Fibroblast of lung (primary cell): ENCODE data around the gene EEF1A2. TPM values are rescaled to one million over a fixed set of nuclear protein-coding genes. Genes with fewer than 3 reads are reported as not detected.

Source experiments
- DNase-seq, 2 donors: peaks; one replicate each; pipeline versions ENCODE4 v3.0.0 to v3.0.0-alpha.2; 2010; ENCODE audit warnings: low read depth in 2 of 2
- H2AFZ ChIP-seq: 2 replicates; pipeline ENCODE4 v1.5.1; 2012; ENCODE audit warnings: low read length, control low read depth, inconsistent platforms
- H3K27ac ChIP-seq: 2 replicates; pipeline ENCODE4 v1.5.1; 2011; ENCODE audit warnings: low read length, control low read depth; ENCODE audit not compliant: insufficient read depth
- H3K27me3 ChIP-seq: 2 replicates; pipeline ENCODE4 v1.5.1; 2011; ENCODE audit warnings: mild to moderate bottlenecking, low read length; ENCODE audit not compliant: control insufficient read depth, insufficient read depth
- H3K36me3 ChIP-seq: 2 replicates; pipeline ENCODE4 v1.5.1; 2011; ENCODE audit warnings: low read length; ENCODE audit not compliant: control insufficient read depth, insufficient read depth
- H3K4me1 ChIP-seq: 2 replicates; pipeline ENCODE4 v1.5.1; 2011; ENCODE audit warnings: low read length; ENCODE audit not compliant: control insufficient read depth, insufficient read depth; ENCODE audit errors: extremely low read depth
- H3K4me2 ChIP-seq: 2 replicates; pipeline ENCODE4 v1.5.1; 2011; ENCODE audit warnings: low read length, control low read depth; ENCODE audit not compliant: insufficient read depth; ENCODE audit errors: extremely low read depth
- H3K4me3 ChIP-seq, 4 experiments: fragments of 200-600 bp in 1 of 4; sonication (generic) in 1 of 4; replicated peaks in 1 of 4; 2 replicates each; pipeline ENCODE4 v1.5.1; 2011 to 2016; ENCODE audit warnings: low read length in 4 of 4, low read depth in 3 of 4, mild to moderate bottlenecking in 3 of 4, control low read depth in 2 of 4, inconsistent platforms in 1 of 4, mixed read lengths in 1 of 4; ENCODE audit not compliant: insufficient read depth in 1 of 4; ENCODE audit errors: control extremely low read depth in 1 of 4
- H3K79me2 ChIP-seq: 2 replicates; pipeline ENCODE4 v1.5.1; 2012; ENCODE audit warnings: mild to moderate bottlenecking, low read length, inconsistent platforms; ENCODE audit not compliant: control insufficient read depth, insufficient read depth
- H3K9ac ChIP-seq: 2 replicates; pipeline ENCODE4 v1.5.1; 2011; ENCODE audit warnings: mild to moderate bottlenecking, low read length, control low read depth; ENCODE audit not compliant: insufficient read depth
- H3K9me3 ChIP-seq: 2 replicates; pipeline ENCODE4 v1.5.1; 2012; ENCODE audit warnings: low read depth, low read length; ENCODE audit not compliant: control insufficient read depth, insufficient read depth
- H4K20me1 ChIP-seq: 2 replicates; pipeline ENCODE4 v1.5.1; 2011; ENCODE audit warnings: low read length; ENCODE audit not compliant: control insufficient read depth, insufficient read depth; ENCODE audit errors: extremely low read depth
- CTCF ChIP-seq, 2 donors: IDR thresholded peaks in 1 of 2; conservative IDR thresholded peaks in 1 of 2; 1 replicate in 1 of 2; 2 replicates in 1 of 2; pipeline ENCODE4 v1.5.1; 2011 to 2012; ENCODE audit warnings: low read length in 2 of 2, control low read depth in 1 of 2, inconsistent platforms in 1 of 2, low read depth in 1 of 2, mild to moderate bottlenecking in 1 of 2
- EZH2 ChIP-seq: IDR thresholded peaks from 2 replicates; pipeline ENCODE4 v1.5.1; 2012; ENCODE audit warnings: low read length, control low read depth, mild to moderate bottlenecking; ENCODE audit errors: missing control alignments
- polyA plus RNA-seq, 2 donors: library from polyadenylated mRNA; depleted of rRNA in 1 of 2; stranded (reverse) in 1 of 2; unstranded in 1 of 2; fragments of >200 nt; gene quantifications; 2 replicates each; pipeline ENCODE4 v1.2.1, GENCODE V29; 2011 to 2012; ENCODE audit warnings: missing spikeins in 1 of 2
- total RNA-seq: library from RNA; depleted of rRNA; stranded (reverse); fragments of >200 nt; gene quantifications from 2 replicates; pipeline ENCODE4 v1.2.1, GENCODE V29; 2014

Gene EEF1A2
- total and polyA plus RNA-seq, 2 donors (not counting 1 experiment from before 2014, with no cell fraction given): 0.16 to 1.7 TPM

GRCh38 chr20:63499338-63499969 is 571 bp upstream of the EEF1A2 start:
- Histone ChIP-seq H3K36me3 (no peaks in the 10 kb centered on the region), H3K4me1 (no peaks in the 10 kb centered on the region)
- TF ChIP-seq EZH2: peak; percentile 79
- TF ChIP-seq CTCF (conservative IDR thresholded peaks at IDR 0.05 in 1 of 2, IDR thresholded peaks at IDR 0.05 in 1 of 2; ENCODE audit: low read depth in 1 of 2, low read length in 2 of 2): no peak

GRCh38 chr20:63497946-63498935 is 642 bp downstream of the EEF1A2 start:
- Histone ChIP-seq H2AFZ (no peak overlapping the region), H3K4me2 (no peak overlapping the region), H3K9ac (no peak overlapping the region), H3K9me3 (no peaks in the 10 kb centered on the region), H3K4me1 (no peaks in the 10 kb centered on the region), H3K4me3 (no peak overlapping the region), H3K36me3 (no peaks in the 10 kb centered on the region), H3K27ac (no peak overlapping the region), H3K79me2 (no peaks in the 10 kb centered on the region), H3K27me3 (peaks cover 5% of the 10 kb centered on the region), H4K20me1 (no peaks in the 10 kb centered on the region)
- no peak for TF ChIP-seq CTCF (conservative IDR thresholded peaks at IDR 0.05 in 1 of 2, IDR thresholded peaks at IDR 0.05 in 1 of 2; ENCODE audit: low read depth in 1 of 2, low read length in 2 of 2)
- no peak for TF ChIP-seq EZH2
- peak; percentile 17 to 42 for DNase-seq

More at GRCh38 chr20:63499338-63499969, 571 bp upstream of the EEF1A2 start:
- no peaks in the 10 kb centered on the region for H3K9me3 ChIP-seq
- peak overlapping the region; percentile 16 for H3K9ac ChIP-seq
- H3K4me3 ChIP-seq: no peak overlapping the region
- no peak overlapping the region for H3K27ac ChIP-seq
- H3K27me3 ChIP-seq: peaks cover 5% of the 10 kb centered on the region
- DNase-seq: no peak
- no peak overlapping the region for H3K4me2 ChIP-seq
- no peaks in the 10 kb centered on the region for H3K79me2 ChIP-seq
- H2AFZ ChIP-seq: no peak overlapping the region
- no peaks in the 10 kb centered on the region for H4K20me1 ChIP-seq
